IMR-90 (cell line): ENCODE results near the gene C12orf54. TPM values are rescaled to one million over a fixed set of nuclear protein-coding genes. Genes with fewer than 3 reads are reported as not detected.

ENCODE experiments used
- ATAC-seq: fragments of 200-7000 bp; cut with Tn5 transposase; 2 replicates; pipeline ENCODE4 v1.9.1; 2020; ENCODE audit warnings: low read depth, mild to moderate bottlenecking, moderate library complexity
- BruUV-seq: library from RNA; stranded (reverse); fragments of 400-500 nt; replicated peaks from 2 replicates; lab custom pipeline; 2021; lab: Mats Ljungman, UMichigan
- CTCF ChIA-PET: fragments of 300-600 bp; formaldehyde crosslinking; extraction: SDS; loops from one replicate; lab custom pipeline; 2021; ENCODE audit warnings: antibody characterized with exemption; lab: Yijun Ruan, JAX
- POLR2A ChIA-PET: fragments of 300-600 bp; sonication (Branson Sonifier 250); formaldehyde crosslinking; loops from one replicate; lab custom pipeline; 2022; ENCODE audit warnings: antibody characterized with exemption; ENCODE audit not compliant: unreplicated experiment; lab: Charles Lee
- DNase-seq: peaks from one replicate; pipeline ENCODE4 v3.0.0; 2013
- H2AFZ ChIP-seq: replicated peaks from 2 replicates; pipeline ENCODE3; 2013; ENCODE audit warnings: low read length, mild to moderate bottlenecking; ENCODE audit not compliant: poor library complexity
- H2AK5ac ChIP-seq: 2 replicates; pipeline ENCODE4 v1.6.1; 2013; ENCODE audit warnings: low read depth, low read length, inconsistent platforms
- H2AK9ac ChIP-seq: replicated peaks from 2 replicates; pipeline ENCODE3; 2013; ENCODE audit warnings: mild to moderate bottlenecking, low read depth, low read length, moderate library complexity; ENCODE audit not compliant: poor library complexity
- H2BK120ac ChIP-seq: 2 replicates; pipeline ENCODE4 v1.6.1; 2013; ENCODE audit warnings: low read depth, low read length, inconsistent platforms
- H2BK15ac ChIP-seq: 3 replicates; pipeline ENCODE4 v1.6.1; 2013; ENCODE audit warnings: low read depth, low read length, inconsistent platforms
- H2BK20ac ChIP-seq: 2 replicates; pipeline ENCODE4 v1.6.1; 2013; ENCODE audit warnings: low read depth, mild to moderate bottlenecking, inconsistent platforms, low read length, moderate library complexity
- H2BK5ac ChIP-seq: 2 replicates; pipeline ENCODE4 v1.6.1; 2013; ENCODE audit warnings: mild to moderate bottlenecking, low read depth, low read length, inconsistent platforms; ENCODE audit not compliant: poor library complexity, severe bottlenecking
- H3K14ac ChIP-seq: replicated peaks from 2 replicates; pipeline ENCODE4 v1.6.1; 2013; ENCODE audit warnings: low read depth, low read length, inconsistent platforms
- H3K18ac ChIP-seq: 2 replicates; pipeline ENCODE4 v1.6.1; 2013; ENCODE audit warnings: low read depth, low read length, control low read depth
- H3K23ac ChIP-seq: 2 replicates; pipeline ENCODE4 v1.6.1; 2013; ENCODE audit warnings: low read depth, low read length, inconsistent platforms
- H3K27ac ChIP-seq: 2 replicates; pipeline ENCODE4 v1.5.1; 2013; ENCODE audit warnings: mild to moderate bottlenecking, control low read depth, low read length; ENCODE audit not compliant: insufficient read depth
- H3K27me3 ChIP-seq: 2 replicates; pipeline ENCODE4 v1.6.1; 2013; ENCODE audit warnings: low read length; ENCODE audit not compliant: control insufficient read depth, insufficient read depth
- H3K36me3 ChIP-seq: 2 replicates; pipeline ENCODE4 v1.6.1; 2013; ENCODE audit warnings: low read length, mixed read lengths; ENCODE audit not compliant: control insufficient read depth, insufficient read depth
- H3K4ac ChIP-seq: 2 replicates; pipeline ENCODE4 v1.6.1; 2013; ENCODE audit warnings: low read depth, low read length, inconsistent platforms
- H3K4me1 ChIP-seq: 2 replicates; pipeline ENCODE4 v1.6.1; 2013; ENCODE audit warnings: low read length, mixed read lengths; ENCODE audit not compliant: control insufficient read depth, insufficient read depth
- H3K4me2 ChIP-seq: 2 replicates; pipeline ENCODE4 v1.6.1; 2013; ENCODE audit warnings: low read depth, mild to moderate bottlenecking, control low read depth, low read length, moderate library complexity
- H3K4me3 ChIP-seq: 2 replicates; pipeline ENCODE4 v1.5.1; 2013; ENCODE audit warnings: low read depth, mild to moderate bottlenecking, control low read depth, low read length, moderate library complexity; ENCODE audit not compliant: insufficient read depth
- H3K56ac ChIP-seq: 2 replicates; pipeline ENCODE4 v1.6.1; 2013; ENCODE audit warnings: low read length, inconsistent platforms; ENCODE audit not compliant: insufficient read depth; ENCODE audit errors: extremely low read depth
- H3K79me1 ChIP-seq, 2 experiments: 2 replicates each; pipeline ENCODE4 v1.6.1; 2013; ENCODE audit warnings: low read length in 2 of 2, inconsistent platforms in 1 of 2, low read depth in 1 of 2
- H3K9ac ChIP-seq: 2 replicates; pipeline ENCODE4 v1.6.1; 2013; ENCODE audit warnings: low read depth, low read length, control low read depth
- H3K9me1 ChIP-seq: 2 replicates; pipeline ENCODE4 v1.6.1; 2013; ENCODE audit warnings: low read length, inconsistent platforms; ENCODE audit not compliant: insufficient read depth
- H3K9me3 ChIP-seq: 2 replicates; pipeline ENCODE4 v1.6.1; 2013; ENCODE audit warnings: low read length; ENCODE audit not compliant: control insufficient read depth, insufficient read depth
- H4K20me1 ChIP-seq: 2 replicates; pipeline ENCODE4 v1.6.1; 2013; ENCODE audit warnings: low read length, inconsistent platforms; ENCODE audit not compliant: insufficient read depth
- H4K5ac ChIP-seq: 2 replicates; pipeline ENCODE4 v1.6.1; 2013; ENCODE audit warnings: mild to moderate bottlenecking, low read depth, low read length, control low read depth
- H4K8ac ChIP-seq, 2 experiments: 2 replicates each; pipeline ENCODE4 v1.6.1; 2013; ENCODE audit warnings: low read depth in 2 of 2, low read length in 2 of 2, control low read depth in 1 of 2, inconsistent platforms in 1 of 2
- H4K91ac ChIP-seq: 2 replicates; pipeline ENCODE4 v1.6.1; 2013; ENCODE audit warnings: low read depth, low read length, inconsistent platforms; ENCODE audit not compliant: insufficient read depth
- BHLHE40 ChIP-seq: fragments of 150-350 bp; IDR thresholded peaks from 2 replicates; pipeline ENCODE4 v1.6.1; 2016; ENCODE audit warnings: mild to moderate bottlenecking, low read depth, low read length
- CEBPB ChIP-seq: IDR thresholded peaks from 2 replicates; pipeline ENCODE4 v1.6.1; 2012; ENCODE audit warnings: low read depth, low read length, improper control_type of control experiment
- CHD1 ChIP-seq: IDR thresholded peaks from 2 replicates; pipeline ENCODE4 v1.6.1; 2012; ENCODE audit warnings: low read depth, low read length, improper control_type of control experiment
- FOS ChIP-seq: fragments of 150-350 bp; IDR thresholded peaks from 2 replicates; pipeline ENCODE4 v1.6.1; 2016; ENCODE audit warnings: low read depth, low read length
- MAFK ChIP-seq: IDR thresholded peaks from 2 replicates; pipeline ENCODE4 v1.6.1; 2012; ENCODE audit warnings: low read depth, low read length, improper control_type of control experiment
- MAZ ChIP-seq: IDR thresholded peaks from 2 replicates; pipeline ENCODE4 v1.6.1; 2012; ENCODE audit warnings: low read depth, mild to moderate bottlenecking, low read length, improper control_type of control experiment, moderate library complexity, borderline replicate concordance
- MXI1 ChIP-seq: IDR thresholded peaks from 2 replicates; pipeline ENCODE4 v1.6.1; 2012; ENCODE audit warnings: low read depth, mild to moderate bottlenecking, low read length, moderate library complexity, borderline replicate concordance
- NFE2L2 ChIP-seq: fragments of 150-350 bp; IDR thresholded peaks from 2 replicates; pipeline ENCODE4 v1.6.1; 2016; ENCODE audit warnings: low read depth, mild to moderate bottlenecking, low read length
- POLR2A ChIP-seq: IDR thresholded peaks from 2 replicates; pipeline ENCODE4 v1.6.1; 2012; ENCODE audit warnings: mild to moderate bottlenecking, low read depth, low read length
- RAD21 ChIP-seq: IDR thresholded peaks from 2 replicates; pipeline ENCODE4 v1.6.1; 2012; ENCODE audit warnings: low read length, improper control_type of control experiment
- RCOR1 ChIP-seq: IDR thresholded peaks from 2 replicates; pipeline ENCODE4 v1.6.1; 2012; ENCODE audit warnings: mild to moderate bottlenecking, low read length, improper control_type of control experiment; ENCODE audit not compliant: insufficient replicate concordance
- RFX5 ChIP-seq: IDR thresholded peaks from 2 replicates; pipeline ENCODE4 v1.8.0; 2012; ENCODE audit warnings: low read depth, mild to moderate bottlenecking, low read length, moderate library complexity
- SMC3 ChIP-seq: fragments of 150-350 bp; IDR thresholded peaks from 2 replicates; pipeline ENCODE4 v1.6.1; 2016; ENCODE audit warnings: low read depth, mild to moderate bottlenecking, antibody characterized with exemption, low read length, moderate library complexity
- WGBS, 2 experiments: methylation state at CpG; one replicate each; pipeline versions ENCODE4 v1.1.5 to v1.1.7; 2013; ENCODE audit warnings: missing lambda C conversion rate in 2 of 2; ENCODE audit not compliant: insufficient read length in 1 of 2; ENCODE audit errors: extremely low coverage in 2 of 2; 5-methylcytosine and 5-hydroxymethylcytosine counted together
- dilution Hi-C: fragments of 300-500 bp; cut with HindIII; formaldehyde crosslinking; loops from one replicate; pipeline ENCODE4 v1.14.3; 2018; ENCODE audit warnings: low sequenced_read_pairs; ENCODE audit not compliant: unreplicated experiment
- in situ Hi-C: fragments of 300-500 bp; cut with MboI; formaldehyde crosslinking; loops from 3 replicates; pipeline ENCODE4 v1.14.3; 2019; ENCODE audit warnings: low sequenced_read_pairs, inconsistent platforms, mixed read lengths
- intact Hi-C: fragments of 100-400 bp; cut with micrococcal nuclease; formaldehyde crosslinking; loops from 2 replicates; pipeline ENCODE4 v1.10.0; 2022
- polyA plus RNA-seq, 3 experiments: library from polyadenylated mRNA; depleted of rRNA; stranded (reverse); fragments of >200 nt; gene quantifications; 2 replicates each; pipeline ENCODE4 v1.2.3, GENCODE V29; 2012; ENCODE audit warnings: low replicate concordance in 1 of 3
- total RNA-seq: library from RNA; depleted of rRNA; stranded (reverse); fragments of >200 nt; gene quantifications from 2 replicates; pipeline ENCODE4 v1.2.3, GENCODE V29; 2012
- TF ChIP-seq, protein P1 (sequence below): fragments of 150-350 bp; IDR thresholded peaks from 2 replicates; pipeline ENCODE4 v1.6.1; 2016; ENCODE audit warnings: low read depth, mild to moderate bottlenecking, low read length, moderate library complexity, borderline replicate concordance
- TF ChIP-seq, protein P2 (sequence below): fragments of 150-350 bp; IDR thresholded peaks from 2 replicates; pipeline ENCODE4 v1.6.1; 2017; ENCODE audit warnings: mild to moderate bottlenecking, antibody characterized with exemption, low read length, low read depth
- TF ChIP-seq, protein P3 (sequence below): conservative IDR thresholded peaks from 2 replicates; pipeline ENCODE4 v1.5.1; 2012; ENCODE audit warnings: mild to moderate bottlenecking, low read depth, low read length, improper control_type of control experiment

Gene C12orf54
- total and polyA plus RNA-seq, 2 of the 4 experiments (the other 2 are of a cell fraction), result not detected

- H2BK5ac ChIP-seq, result no peak overlapping the region
- H2BK20ac ChIP-seq, result no peak overlapping the region
- H2BK120ac ChIP-seq, result no peak overlapping the region
- H3K27ac ChIP-seq, result no peak overlapping the region
- H3K27me3 ChIP-seq, result peaks cover 2% of the 10 kb centered on the region; the same call in 1 of the 2 replicates
- intact Hi-C loops, result no loop called here
- H2BK15ac ChIP-seq, result no peak overlapping the region
- POLR2A ChIA-PET, result no interaction called here
- no peak overlapping the region for H4K91ac ChIP-seq
- dilution Hi-C loops, result no loop called here
- no CpG with 5 or more reads among the region's 2 CpGs for WGBS, 2 experiments
- ATAC-seq (no peak), DNase-seq (no peak)
- H2AK9ac ChIP-seq, result no peak overlapping the region
- CTCF ChIA-PET, result no interaction called here
- no peak overlapping the region for H3K14ac ChIP-seq
- H2AK5ac ChIP-seq, result no peak overlapping the region
- no peak overlapping the region for H2AFZ ChIP-seq
- no peak overlapping the region for H3K56ac ChIP-seq
- TF ChIP-seq MAFK (no peak), SMC3 (no peak), CEBPB (no peak), RFX5 (no peak), POLR2A (no peak), BHLHE40 (no peak), MAZ (no peak), RCOR1 (no peak), NFE2L2 (no peak), MXI1 (no peak), RAD21 (no peak), CHD1 (no peak), FOS (no peak)
- TF ChIP-seq, protein P1, sequence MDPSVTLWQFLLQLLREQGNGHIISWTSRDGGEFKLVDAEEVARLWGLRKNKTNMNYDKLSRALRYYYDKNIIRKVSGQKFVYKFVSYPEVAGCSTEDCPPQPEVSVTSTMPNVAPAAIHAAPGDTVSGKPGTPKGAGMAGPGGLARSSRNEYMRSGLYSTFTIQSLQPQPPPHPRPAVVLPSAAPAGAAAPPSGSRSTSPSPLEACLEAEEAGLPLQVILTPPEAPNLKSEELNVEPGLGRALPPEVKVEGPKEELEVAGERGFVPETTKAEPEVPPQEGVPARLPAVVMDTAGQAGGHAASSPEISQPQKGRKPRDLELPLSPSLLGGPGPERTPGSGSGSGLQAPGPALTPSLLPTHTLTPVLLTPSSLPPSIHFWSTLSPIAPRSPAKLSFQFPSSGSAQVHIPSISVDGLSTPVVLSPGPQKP, result no peak
- TF ChIP-seq, protein P2, sequence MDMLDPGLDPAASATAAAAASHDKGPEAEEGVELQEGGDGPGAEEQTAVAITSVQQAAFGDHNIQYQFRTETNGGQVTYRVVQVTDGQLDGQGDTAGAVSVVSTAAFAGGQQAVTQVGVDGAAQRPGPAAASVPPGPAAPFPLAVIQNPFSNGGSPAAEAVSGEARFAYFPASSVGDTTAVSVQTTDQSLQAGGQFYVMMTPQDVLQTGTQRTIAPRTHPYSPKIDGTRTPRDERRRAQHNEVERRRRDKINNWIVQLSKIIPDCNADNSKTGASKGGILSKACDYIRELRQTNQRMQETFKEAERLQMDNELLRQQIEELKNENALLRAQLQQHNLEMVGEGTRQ, result no peak
- TF ChIP-seq, protein P3, sequence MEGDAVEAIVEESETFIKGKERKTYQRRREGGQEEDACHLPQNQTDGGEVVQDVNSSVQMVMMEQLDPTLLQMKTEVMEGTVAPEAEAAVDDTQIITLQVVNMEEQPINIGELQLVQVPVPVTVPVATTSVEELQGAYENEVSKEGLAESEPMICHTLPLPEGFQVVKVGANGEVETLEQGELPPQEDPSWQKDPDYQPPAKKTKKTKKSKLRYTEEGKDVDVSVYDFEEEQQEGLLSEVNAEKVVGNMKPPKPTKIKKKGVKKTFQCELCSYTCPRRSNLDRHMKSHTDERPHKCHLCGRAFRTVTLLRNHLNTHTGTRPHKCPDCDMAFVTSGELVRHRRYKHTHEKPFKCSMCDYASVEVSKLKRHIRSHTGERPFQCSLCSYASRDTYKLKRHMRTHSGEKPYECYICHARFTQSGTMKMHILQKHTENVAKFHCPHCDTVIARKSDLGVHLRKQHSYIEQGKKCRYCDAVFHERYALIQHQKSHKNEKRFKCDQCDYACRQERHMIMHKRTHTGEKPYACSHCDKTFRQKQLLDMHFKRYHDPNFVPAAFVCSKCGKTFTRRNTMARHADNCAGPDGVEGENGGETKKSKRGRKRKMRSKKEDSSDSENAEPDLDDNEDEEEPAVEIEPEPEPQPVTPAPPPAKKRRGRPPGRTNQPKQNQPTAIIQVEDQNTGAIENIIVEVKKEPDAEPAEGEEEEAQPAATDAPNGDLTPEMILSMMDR, result no peak
- no peak overlapping the region for H3K18ac ChIP-seq
- H3K4ac ChIP-seq, result no peak overlapping the region
- in situ Hi-C loops, result no loop called here
- H3K9ac ChIP-seq, result no peak overlapping the region
- no TSS peak for BruUV-seq
- no peak overlapping the region for H3K4me2 ChIP-seq
- no peak overlapping the region for H4K5ac ChIP-seq
- H3K4me3 ChIP-seq, result no peak overlapping the region
- no peaks in the 10 kb centered on the region for H3K79me1 ChIP-seq
- H3K9me1 ChIP-seq, result no peaks in the 10 kb centered on the region
- no peaks in the 10 kb centered on the region for H4K20me1 ChIP-seq
- H3K36me3 ChIP-seq, result no peaks in the 10 kb centered on the region
- H4K8ac ChIP-seq, result no peak overlapping the region
- no peak overlapping the region for H3K23ac ChIP-seq
- no peaks in the 10 kb centered on the region for H3K9me3 ChIP-seq
- H3K4me1 ChIP-seq, result no peaks in the 10 kb centered on the region
These were observed 27.2 kb upstream of the C12orf54 start for GRCh38 chr12:48455116-48455515.
